PC-9 (cell line): ENCODE measurements around the gene ASB8.

Experiments
- EZH2 ChIP-seq: fragments of 200-600 bp; sonication (generic); IDR thresholded peaks from 2 replicates; pipeline ENCODE4 v1.8.0; 2017; ENCODE audit warnings: antibody characterized with exemption, low read depth
- TF ChIP-seq, protein P1 (sequence below): fragments of 200-600 bp; sonication (generic); conservative IDR thresholded peaks from 2 replicates; pipeline ENCODE4 v1.6.1; 2017; ENCODE audit warnings: mixed run types, antibody characterized with exemption, mild to moderate bottlenecking, moderate library complexity

GRCh38 chr12:48164451-48164850 is 7.1 kb upstream of the ASB8 start:
- TF ChIP-seq, protein P1, sequence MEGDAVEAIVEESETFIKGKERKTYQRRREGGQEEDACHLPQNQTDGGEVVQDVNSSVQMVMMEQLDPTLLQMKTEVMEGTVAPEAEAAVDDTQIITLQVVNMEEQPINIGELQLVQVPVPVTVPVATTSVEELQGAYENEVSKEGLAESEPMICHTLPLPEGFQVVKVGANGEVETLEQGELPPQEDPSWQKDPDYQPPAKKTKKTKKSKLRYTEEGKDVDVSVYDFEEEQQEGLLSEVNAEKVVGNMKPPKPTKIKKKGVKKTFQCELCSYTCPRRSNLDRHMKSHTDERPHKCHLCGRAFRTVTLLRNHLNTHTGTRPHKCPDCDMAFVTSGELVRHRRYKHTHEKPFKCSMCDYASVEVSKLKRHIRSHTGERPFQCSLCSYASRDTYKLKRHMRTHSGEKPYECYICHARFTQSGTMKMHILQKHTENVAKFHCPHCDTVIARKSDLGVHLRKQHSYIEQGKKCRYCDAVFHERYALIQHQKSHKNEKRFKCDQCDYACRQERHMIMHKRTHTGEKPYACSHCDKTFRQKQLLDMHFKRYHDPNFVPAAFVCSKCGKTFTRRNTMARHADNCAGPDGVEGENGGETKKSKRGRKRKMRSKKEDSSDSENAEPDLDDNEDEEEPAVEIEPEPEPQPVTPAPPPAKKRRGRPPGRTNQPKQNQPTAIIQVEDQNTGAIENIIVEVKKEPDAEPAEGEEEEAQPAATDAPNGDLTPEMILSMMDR = no peak
- TF ChIP-seq EZH2 = no peak
